Measurements from ENCODE around the gene PRMT5. TPM values are rescaled to one million over a fixed set of nuclear protein-coding genes. Genes with fewer than 3 reads are reported as not detected.
"Not testable (repeated sequence)": the region's sequence is repeated elsewhere in the genome, so short reads cannot be mapped to it uniquely, and the experiment has no call there.

The PRMT5 gene
- polyA plus RNA-seq, 4 donors = 89.7 to 154 (median 139) TPM

- no peak for DNase-seq (ENCODE audit: low read depth in 4 of 4, low spot score in 3 of 4)
Observed at GRCh38 chr14:22939684-22940083, 10.5 kb upstream of the PRMT5 start.

- DNase-seq (ENCODE audit: low read depth in 4 of 4, low spot score in 3 of 4) = no peak
Observed at GRCh38 chr14:22935156-22935555, 6.0 kb upstream of the PRMT5 start.

- DNase-seq (ENCODE audit: low read depth in 4 of 4, low spot score in 3 of 4) = no peak
Observed at GRCh38 chr14:22932146-22932545, 3.0 kb upstream of the PRMT5 start.

- DNase-seq (ENCODE audit: low read depth in 4 of 4, low spot score in 3 of 4) = peak in 2 of 4 donors; percentile 33 to 42
Observed at GRCh38 chr14:22929961-22930364, 787 bp upstream of the PRMT5 start.

- no peak for DNase-seq (ENCODE audit: low read depth in 4 of 4, low spot score in 3 of 4)
Observed at GRCh38 chr14:22928237-22929103, 706 bp downstream of the PRMT5 start.

- no peak for DNase-seq (ENCODE audit: low read depth in 4 of 4, low spot score in 3 of 4)
Observed at GRCh38 chr14:22926316-22926715, 2.9 kb downstream of the PRMT5 start.

- no peak for DNase-seq (ENCODE audit: low read depth in 4 of 4, low spot score in 3 of 4)
Observed at GRCh38 chr14:22925513-22925912, 3.7 kb downstream of the PRMT5 start.

GRCh38 chr14:22923746-22924145 lies 5.4 kb downstream of the PRMT5 start:
- no peak for DNase-seq (ENCODE audit: low read depth in 4 of 4, low spot score in 3 of 4)

- no peak for DNase-seq (ENCODE audit: low read depth in 4 of 4, low spot score in 3 of 4)
Observed at GRCh38 chr14:22922294-22922693, 6.9 kb downstream of the PRMT5 start.

- no peak for DNase-seq (ENCODE audit: low read depth in 4 of 4, low spot score in 3 of 4)
Observed at GRCh38 chr14:22920697-22921096, 8.5 kb downstream of the PRMT5 start.

- DNase-seq (ENCODE audit: low read depth in 4 of 4, low spot score in 3 of 4) = no peak
Observed at GRCh38 chr14:22919601-22919921, 9.6 kb downstream of the PRMT5 start.

- peak; percentile 100 for DNase-seq (ENCODE audit: low read depth in 4 of 4, low spot score in 3 of 4)
Observed at GRCh38 chr14:22918804-22919600, 10.2 kb downstream of the PRMT5 start, which contains the start of gene RBM23. Gene RBM23 (minus strand): TSS chr14:22919149.

GRCh38 chr14:22915886-22916521 lies 13.2 kb downstream of the PRMT5 start:
- no peak for DNase-seq (ENCODE audit: low read depth in 4 of 4, low spot score in 3 of 4)

GRCh38 chr14:22914836-22915235 lies 14.3 kb downstream of the PRMT5 start:
- not testable (repeated sequence) for DNase-seq (ENCODE audit: low read depth in 4 of 4, low spot score in 3 of 4)

GRCh38 chr14:22910916-22911315 lies 18.3 kb downstream of the PRMT5 start:
- no peak for DNase-seq (ENCODE audit: low read depth in 4 of 4, low spot score in 3 of 4)

- no peak for DNase-seq (ENCODE audit: low read depth in 4 of 4, low spot score in 3 of 4)
Observed at GRCh38 chr14:22908601-22909000, 20.6 kb downstream of the PRMT5 start.

GRCh38 chr14:22907429-22907828 lies 21.7 kb downstream of the PRMT5 start:
- no peak for DNase-seq (ENCODE audit: low read depth in 4 of 4, low spot score in 3 of 4)

GRCh38 chr14:22906073-22906472 lies 23.1 kb downstream of the PRMT5 start:
- no peak for DNase-seq (ENCODE audit: low read depth in 4 of 4, low spot score in 3 of 4)

GRCh38 chr14:22905627-22906026 lies 23.5 kb downstream of the PRMT5 start:
- no peak for DNase-seq (ENCODE audit: low read depth in 4 of 4, low spot score in 3 of 4)

- no peak for DNase-seq (ENCODE audit: low read depth in 4 of 4, low spot score in 3 of 4)
Observed at GRCh38 chr14:22903742-22904087, 25.5 kb downstream of the PRMT5 start.

- no peak for DNase-seq (ENCODE audit: low read depth in 4 of 4, low spot score in 3 of 4)
Observed at GRCh38 chr14:22901799-22902198, 27.4 kb downstream of the PRMT5 start.

Measured in left renal pelvis (tissue), 4 donors.